ENCODE results near the gene UNC93A. TPM values are rescaled to one million over a fixed set of nuclear protein-coding genes. Genes with fewer than 3 reads are reported as not detected.
"Not testable (repeated sequence)": the region's sequence is repeated elsewhere in the genome, so short reads cannot be mapped to it uniquely, and the experiment has no call there.

The UNC93A gene
- polyA plus RNA-seq, result 10 to 100 TPM in 2 of 4 donors, 1 to 10 TPM in 2; 2.7 to 33.8 (median 18.0) TPM
- long read RNA-seq, donor 1, transcript UNC93A-202 (7 exons, 1,810 nt), result minor isoform, 6 of 39 reads
- long read RNA-seq, donor 1, transcript UNC93A-201 (8 exons, 2,116 nt), result major isoform, 20 of 39 reads
- long read RNA-seq, donor 1, partial matches to known transcripts, result 13 of 39 reads
- long read RNA-seq, donor 1, other reads (novel, unspliced or antisense), result 0 of 39 reads
- long read RNA-seq, donor 2, partial matches to known transcripts, result 0 of 1 reads
- long read RNA-seq, donor 2, other reads (novel, unspliced or antisense), result 0 of 1 reads
- long read RNA-seq, donor 3, partial matches to known transcripts, result 0 of 2 reads
- long read RNA-seq, donor 3, other reads (novel, unspliced or antisense), result 0 of 2 reads
- long read RNA-seq, donor 4, result 0 reads
- long read RNA-seq, donor 5, partial matches to known transcripts, result 0 of 1 reads
- long read RNA-seq, donor 5, other reads (novel, unspliced or antisense), result 0 of 1 reads
- long read RNA-seq, donor 6, transcript UNC93A-201 (8 exons, 2,116 nt), result major isoform, 11 of 13 reads
- long read RNA-seq, donor 6, partial matches to known transcripts, result 0 of 13 reads
- long read RNA-seq, donor 6, other reads (novel, unspliced or antisense), result 0 of 13 reads
- long read RNA-seq, donor 7, result 0 reads
- long read RNA-seq, donor 8, result 0 reads
- long read RNA-seq, donor 9, partial matches to known transcripts, result 0 of 2 reads
- long read RNA-seq, donor 9, other reads (novel, unspliced or antisense), result 0 of 2 reads
- long read RNA-seq, donor 10, partial matches to known transcripts, result 0 of 1 reads
- long read RNA-seq, donor 10, other reads (novel, unspliced or antisense), result 0 of 1 reads

DNA sequence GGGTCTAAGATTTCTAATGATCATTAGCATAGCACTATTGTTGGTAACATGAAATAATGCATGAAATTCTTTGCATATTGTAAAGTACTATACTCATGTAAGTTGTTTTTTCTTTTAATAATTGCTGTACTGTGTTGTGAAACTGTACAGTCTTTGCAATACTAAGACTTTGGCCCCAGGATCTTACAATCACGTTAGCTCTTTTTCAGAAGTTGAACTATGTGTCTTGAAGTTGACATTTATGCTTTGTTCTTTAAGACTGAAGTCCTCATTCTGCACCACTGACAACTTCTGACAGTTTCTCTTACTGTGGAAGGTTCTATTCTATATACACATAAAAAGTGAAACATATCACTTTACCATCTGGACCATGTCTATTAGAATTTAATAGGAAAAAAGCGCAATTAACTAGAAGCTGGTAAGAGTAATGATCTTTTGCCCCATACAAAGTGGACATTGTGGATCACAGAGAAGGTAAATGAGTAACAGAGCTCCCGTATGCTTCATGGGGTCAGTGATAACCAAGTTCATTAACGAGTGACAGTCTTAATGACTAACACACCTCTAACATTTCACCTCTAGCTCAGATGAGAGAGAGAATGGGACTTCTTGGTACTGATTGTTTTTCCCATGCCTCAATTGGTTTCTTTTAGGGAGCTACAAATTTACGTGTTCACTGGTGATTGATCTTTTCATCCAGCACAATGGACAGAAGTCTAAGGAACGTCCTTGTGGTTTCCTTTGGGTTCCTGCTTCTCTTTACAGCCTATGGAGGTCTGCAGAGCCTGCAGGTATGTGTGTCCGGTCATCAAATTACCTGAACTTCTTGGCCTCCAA, at the start of gene UNC93A:
TSS of gene UNC93A (plus strand) at position 530 of the 837 bp plus-strand sequence. CDS start at position 705, 175 bp downstream.
- H3K36me3 ChIP-seq (ENCODE audit: control insufficient read depth in 3 of 3, insufficient read depth in 2 of 3, low read depth in 1 of 3, low read length in 3 of 3), result peaks cover 0 to 19% (median 0%) of the 10 kb centered on the region in 3 donors
- no peaks in the 10 kb centered on the region for H3K27me3 ChIP-seq (ENCODE audit: control insufficient read depth in 3 of 3, insufficient read depth in 3 of 3, low read length in 3 of 3)
- DNase-seq (peak; percentile 78 to 82), FAIRE-seq (no peak)
- no peaks in the 10 kb centered on the region for H3K9me3 ChIP-seq (ENCODE audit: control insufficient read depth in 2 of 2, insufficient read depth in 1 of 2, low read depth in 1 of 2, low read length in 1 of 2)
- H3K27ac ChIP-seq (ENCODE audit: low read depth in 1 of 3, low read length in 2 of 3), result peak within 1 kb of the TSS in 2 of 3 donors; percentile 63 to 89
- WGBS, 3 donors, result 38 to 62% (median 46%) methylated on average over 7 of the region's 7 CpGs
- H3K4me1 ChIP-seq (ENCODE audit: control insufficient read depth in 3 of 3, insufficient read depth in 2 of 3, low read depth in 1 of 3, low read length in 2 of 3), result peaks cover 0 to 31% (median 4%) of the 10 kb centered on the region in 3 donors
- peak within 1 kb of the TSS in 1 of 3 donors; percentile 34 for H3K4me3 ChIP-seq (ENCODE audit: low read depth in 1 of 3, low read length in 3 of 3)

GRCh38 chr6:167241321-167242134, 49.6 kb upstream of the UNC93A start:
- not testable (repeated sequence) for H3K36me3 ChIP-seq (ENCODE audit: control insufficient read depth in 3 of 3, insufficient read depth in 2 of 3, low read depth in 1 of 3, low read length in 3 of 3); H3K4me3 ChIP-seq (ENCODE audit: low read depth in 1 of 3, low read length in 3 of 3); FAIRE-seq; H3K27me3 ChIP-seq (ENCODE audit: control insufficient read depth in 3 of 3, insufficient read depth in 3 of 3, low read length in 3 of 3); H3K9me3 ChIP-seq (ENCODE audit: control insufficient read depth in 2 of 2, insufficient read depth in 1 of 2, low read depth in 1 of 2, low read length in 1 of 2)
- 25 to 50% (median 33%) methylated on average over 22 to 29 of the region's 30 CpGs for WGBS, 3 donors
- H3K27ac ChIP-seq (ENCODE audit: low read depth in 1 of 3, low read length in 2 of 3), result peak overlapping the region in 2 of 3 donors; percentile 47 to 52
- peaks cover 0 to 51% (median 3%) of the 10 kb centered on the region in 3 donors for H3K4me1 ChIP-seq (ENCODE audit: control insufficient read depth in 3 of 3, insufficient read depth in 2 of 3, low read depth in 1 of 3, low read length in 2 of 3)
- DNase-seq, result peak; percentile 68 to 85

DNA sequence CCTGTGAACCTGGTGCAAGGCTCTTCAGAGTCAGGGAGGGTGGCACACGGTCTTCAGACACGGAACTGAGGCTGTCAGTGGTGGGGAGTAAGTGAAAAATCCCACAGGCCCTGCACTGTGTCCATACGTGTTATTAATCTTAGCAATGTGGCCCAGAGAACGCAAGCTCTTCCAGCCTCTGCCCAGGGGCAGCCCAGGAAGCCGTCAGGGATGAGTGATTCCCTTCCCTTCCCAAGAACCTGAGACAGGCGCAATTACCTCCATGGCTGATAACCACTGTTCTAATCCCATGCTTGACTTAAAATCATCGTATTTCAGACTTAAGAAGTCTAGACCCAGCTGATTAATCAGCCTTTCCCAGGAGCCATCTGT, 49.0 kb upstream of the UNC93A start:
- H3K36me3 ChIP-seq (ENCODE audit: control insufficient read depth in 3 of 3, insufficient read depth in 2 of 3, low read depth in 1 of 3, low read length in 3 of 3); FAIRE-seq; H3K27me3 ChIP-seq (ENCODE audit: control insufficient read depth in 3 of 3, insufficient read depth in 3 of 3, low read length in 3 of 3); DNase-seq; H3K9me3 ChIP-seq (ENCODE audit: control insufficient read depth in 2 of 2, insufficient read depth in 1 of 2, low read depth in 1 of 2, low read length in 1 of 2); H3K4me3 ChIP-seq (ENCODE audit: low read depth in 1 of 3, low read length in 3 of 3): not testable (repeated sequence)
- 78 to 89% (median 84%) methylated on average over 1 to 2 of the region's 7 CpGs for WGBS, 3 donors
- Histone ChIP-seq H3K4me1 (ENCODE audit: control insufficient read depth in 3 of 3, insufficient read depth in 2 of 3, low read depth in 1 of 3, low read length in 2 of 3) (peaks cover 0 to 51% (median 3%) of the 10 kb centered on the region in 3 donors), H3K27ac (ENCODE audit: low read depth in 1 of 3, low read length in 2 of 3) (peak overlapping the region in 2 of 3 donors; percentile 9 to 66)

DNA sequence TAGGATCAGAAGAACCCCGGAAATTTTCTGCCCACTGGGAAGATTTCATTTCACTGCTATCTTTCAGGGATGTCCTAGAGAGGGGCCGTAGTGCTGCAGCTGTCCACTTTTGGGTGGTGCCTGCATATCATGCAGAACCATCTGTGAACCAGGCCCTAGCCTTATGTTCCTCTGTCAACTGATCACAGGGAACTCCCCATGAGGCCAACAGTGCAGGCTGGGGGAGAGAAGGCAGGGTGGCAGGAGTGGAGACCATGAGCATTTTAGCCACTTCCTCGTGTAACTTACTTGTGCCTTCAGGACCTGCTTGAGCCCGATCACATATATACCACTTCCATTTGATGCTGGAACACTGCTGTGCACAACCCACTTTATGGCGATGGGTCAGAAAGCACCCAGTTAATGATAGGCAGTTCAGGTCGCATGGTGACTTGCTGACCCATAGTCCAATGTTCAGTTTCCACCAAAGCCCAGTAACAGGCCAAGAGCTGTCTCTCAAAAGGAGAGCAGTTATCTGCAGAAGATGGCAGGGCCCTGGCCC, 48.5 kb upstream of the UNC93A start:
- not testable (repeated sequence) for H3K27me3 ChIP-seq (ENCODE audit: control insufficient read depth in 3 of 3, insufficient read depth in 3 of 3, low read length in 3 of 3); H3K9me3 ChIP-seq (ENCODE audit: control insufficient read depth in 2 of 2, insufficient read depth in 1 of 2, low read depth in 1 of 2, low read length in 1 of 2); H3K4me3 ChIP-seq (ENCODE audit: low read depth in 1 of 3, low read length in 3 of 3); FAIRE-seq; H3K36me3 ChIP-seq (ENCODE audit: control insufficient read depth in 3 of 3, insufficient read depth in 2 of 3, low read depth in 1 of 3, low read length in 3 of 3)
- Histone ChIP-seq H3K27ac (ENCODE audit: low read depth in 1 of 3, low read length in 2 of 3) (peak overlapping the region in 2 of 3 donors; percentile 9 to 66), H3K4me1 (ENCODE audit: control insufficient read depth in 3 of 3, insufficient read depth in 2 of 3, low read depth in 1 of 3, low read length in 2 of 3) (peaks cover 0 to 47% (median 3%) of the 10 kb centered on the region in 3 donors)
- peak; percentile 70 to 79 for DNase-seq
- 43 to 77% (median 51%) methylated on average over 6 of the region's 6 CpGs for WGBS, 3 donors

GRCh38 chr6:167244064-167244960, 46.8 kb upstream of the UNC93A start:
- Histone ChIP-seq H3K36me3 (ENCODE audit: control insufficient read depth in 3 of 3, insufficient read depth in 2 of 3, low read depth in 1 of 3, low read length in 3 of 3) (no peaks in the 10 kb centered on the region), H3K9me3 (ENCODE audit: control insufficient read depth in 2 of 2, insufficient read depth in 1 of 2, low read depth in 1 of 2, low read length in 1 of 2) (no peaks in the 10 kb centered on the region), H3K27ac (ENCODE audit: low read depth in 1 of 3, low read length in 2 of 3) (no peak overlapping the region), H3K27me3 (ENCODE audit: control insufficient read depth in 3 of 3, insufficient read depth in 3 of 3, low read length in 3 of 3) (no peaks in the 10 kb centered on the region), H3K4me3 (ENCODE audit: low read depth in 1 of 3, low read length in 3 of 3) (no peak overlapping the region), H3K4me1 (ENCODE audit: control insufficient read depth in 3 of 3, insufficient read depth in 2 of 3, low read depth in 1 of 3, low read length in 2 of 3) (peaks cover 0 to 30% (median 0%) of the 10 kb centered on the region in 3 donors)
- no peak for FAIRE-seq
- 69 to 80% (median 79%) methylated on average over 7 to 11 of the region's 11 CpGs for WGBS, 3 donors
- no peak for DNase-seq

- DNase-seq (no peak), FAIRE-seq (no peak)
- Histone ChIP-seq H3K27me3 (ENCODE audit: control insufficient read depth in 3 of 3, insufficient read depth in 3 of 3, low read length in 3 of 3) (no peaks in the 10 kb centered on the region), H3K4me3 (ENCODE audit: low read depth in 1 of 3, low read length in 3 of 3) (no peak overlapping the region), H3K27ac (ENCODE audit: low read depth in 1 of 3, low read length in 2 of 3) (no peak overlapping the region), H3K4me1 (ENCODE audit: control insufficient read depth in 3 of 3, insufficient read depth in 2 of 3, low read depth in 1 of 3, low read length in 2 of 3) (peaks cover 0 to 23% (median 0%) of the 10 kb centered on the region in 3 donors), H3K36me3 (ENCODE audit: control insufficient read depth in 3 of 3, insufficient read depth in 2 of 3, low read depth in 1 of 3, low read length in 3 of 3) (no peaks in the 10 kb centered on the region), H3K9me3 (ENCODE audit: control insufficient read depth in 2 of 2, insufficient read depth in 1 of 2, low read depth in 1 of 2, low read length in 1 of 2) (no peaks in the 10 kb centered on the region)
- 52 to 72% (median 68%) methylated on average over 4 of the region's 4 CpGs for WGBS, 3 donors
These were observed 46.1 kb upstream of the UNC93A start for GRCh38 chr6:167244991-167245390.

- Histone ChIP-seq H3K4me1 (ENCODE audit: control insufficient read depth in 3 of 3, insufficient read depth in 2 of 3, low read depth in 1 of 3, low read length in 2 of 3) (peaks cover 0 to 20% (median 0%) of the 10 kb centered on the region in 3 donors), H3K9me3 (ENCODE audit: control insufficient read depth in 2 of 2, insufficient read depth in 1 of 2, low read depth in 1 of 2, low read length in 1 of 2) (no peaks in the 10 kb centered on the region), H3K4me3 (ENCODE audit: low read depth in 1 of 3, low read length in 3 of 3) (no peak overlapping the region), H3K27ac (ENCODE audit: low read depth in 1 of 3, low read length in 2 of 3) (no peak overlapping the region), H3K36me3 (ENCODE audit: control insufficient read depth in 3 of 3, insufficient read depth in 2 of 3, low read depth in 1 of 3, low read length in 3 of 3) (no peaks in the 10 kb centered on the region), H3K27me3 (ENCODE audit: control insufficient read depth in 3 of 3, insufficient read depth in 3 of 3, low read length in 3 of 3) (peaks cover 0 to 1% (median 0%) of the 10 kb centered on the region in 3 donors)
- no peak for DNase-seq
- 89 to 90% (median 90%) methylated on average over 3 of the region's 3 CpGs for WGBS, 3 donors
- FAIRE-seq, result no peak
These were observed 45.5 kb upstream of the UNC93A start for GRCh38 chr6:167245591-167245990.
